Naive thymus-derived CD4-positive, alpha-beta T cell (primary cell): ENCODE measurements around the gene SEZ6. TPM values are rescaled to one million over a fixed set of nuclear protein-coding genes. Genes with fewer than 3 reads are reported as not detected.

ENCODE experiments used
- ATAC-seq: fragments of 150-1000 bp; cut with Tn5 transposase; 2 replicates; pipeline ENCODE4 v1.10.0; 2021; ENCODE audit warnings: mild to moderate bottlenecking, moderate library complexity
- CTCF ChIA-PET: fragments of 350-600 bp; sonication (Branson Sonifier 250); formaldehyde crosslinking; loops from one replicate; lab custom pipeline; 2021; ENCODE audit warnings: antibody characterized with exemption; lab: Charles Lee
- POLR2A ChIA-PET: fragments of 350-600 bp; sonication (Branson Sonifier 250); formaldehyde crosslinking; loops from one replicate; lab custom pipeline; 2021; ENCODE audit warnings: antibody characterized with exemption, inconsistent platforms; lab: Charles Lee
- DNase-seq, 9 donors: peaks; one replicate each; pipeline versions ENCODE4 v3.0.0 to v3.0.0-alpha.2; 2020 to 2022; ENCODE audit warnings: mixed read lengths in 1 of 9
- H3K27ac ChIP-seq: one replicate; pipeline ENCODE4 v1.7.0; 2013; ENCODE audit warnings: mild to moderate bottlenecking, low read depth, low read length, moderate library complexity
- H3K27me3 ChIP-seq, 2 donors: one replicate each; pipeline ENCODE4 v1.7.0; 2013; ENCODE audit warnings: low read length in 2 of 2, mild to moderate bottlenecking in 2 of 2, moderate library complexity in 2 of 2; ENCODE audit not compliant: control insufficient read depth in 2 of 2, insufficient read depth in 2 of 2
- H3K36me3 ChIP-seq, 3 experiments: 1 replicate in 2 of 3; 2 replicates in 1 of 3; pipeline ENCODE4 v1.7.0; 2013; ENCODE audit warnings: low read length in 3 of 3, mild to moderate bottlenecking in 3 of 3, moderate library complexity in 1 of 3; ENCODE audit not compliant: insufficient read depth in 3 of 3, control insufficient read depth in 2 of 3
- H3K4me1 ChIP-seq, 2 donors: one replicate each; pipeline ENCODE4 v1.7.0; 2013; ENCODE audit warnings: low read length in 2 of 2, mild to moderate bottlenecking in 2 of 2, moderate library complexity in 1 of 2; ENCODE audit not compliant: control insufficient read depth in 2 of 2, insufficient read depth in 2 of 2
- H3K4me3 ChIP-seq: 2 replicates; pipeline ENCODE4 v1.7.0; 2013; ENCODE audit warnings: mild to moderate bottlenecking, low read length
- H3K9me3 ChIP-seq, 3 experiments: 1 replicate in 2 of 3; 2 replicates in 1 of 3; pipeline ENCODE4 v1.7.0; 2013; ENCODE audit warnings: low read length in 3 of 3; ENCODE audit not compliant: control insufficient read depth in 2 of 3
- H3K27ac Mint-ChIP-seq, 9 donors: one replicate each; pipeline ENCODE4 v1.8.0; 2020 to 2022; ENCODE audit warnings: mixed read lengths in 9 of 9, mild to moderate bottlenecking in 8 of 9, moderate library complexity in 5 of 9, inconsistent platforms in 2 of 9
- H3K27me3 Mint-ChIP-seq, 5 donors: one replicate each; pipeline ENCODE4 v1.8.0; 2021 to 2022; ENCODE audit warnings: mixed read lengths in 5 of 5, mild to moderate bottlenecking in 1 of 5
- H3K36me3 Mint-ChIP-seq, 5 donors: one replicate each; pipeline ENCODE4 v1.8.0; 2020 to 2022; ENCODE audit warnings: mixed read lengths in 5 of 5, mild to moderate bottlenecking in 3 of 5, inconsistent platforms in 1 of 5
- H3K4me1 Mint-ChIP-seq, 7 donors: one replicate each; pipeline ENCODE4 v1.8.0; 2020 to 2022; ENCODE audit warnings: mixed read lengths in 7 of 7, mild to moderate bottlenecking in 3 of 7, inconsistent platforms in 1 of 7
- H3K4me3 Mint-ChIP-seq, 10 donors: one replicate each; pipeline ENCODE4 v1.8.0; 2020 to 2022; ENCODE audit warnings: mild to moderate bottlenecking in 10 of 10, mixed read lengths in 10 of 10, moderate library complexity in 6 of 10, inconsistent platforms in 2 of 10
- H3K9me3 Mint-ChIP-seq, 11 donors: one replicate each; pipeline ENCODE4 v1.8.0; 2020 to 2022; ENCODE audit warnings: mixed read lengths in 11 of 11, mild to moderate bottlenecking in 4 of 11, inconsistent platforms in 1 of 11, moderate library complexity in 1 of 11
- intact Hi-C, 2 donors: fragments of 100-400 bp; cut with micrococcal nuclease; formaldehyde crosslinking; loops; one replicate each; pipeline ENCODE4 v1.15.1; 2023
- polyA plus RNA-seq, 2 donors: library from polyadenylated mRNA; unstranded; fragments of 300-500 nt; fragmentation: Illumina TruSeq; gene quantifications; one replicate each; pipeline ENCODE4 v1.2.3, GENCODE V29; 2021
- total RNA-seq, 6 experiments: library from RNA in 5 of 6; stranded (reverse) in 5 of 6; gene quantifications; 1 replicate in 5 of 6; 2 replicates in 1 of 6; pipeline ENCODE4 v1.2.3 and lab custom pipeline; 2021 to 2026

SEZ6 gene
- total and polyA plus RNA-seq, 7 experiments from 2014 or later = 0.40 to 2.0 (median 0.64) TPM; not detected in 3

DNA sequence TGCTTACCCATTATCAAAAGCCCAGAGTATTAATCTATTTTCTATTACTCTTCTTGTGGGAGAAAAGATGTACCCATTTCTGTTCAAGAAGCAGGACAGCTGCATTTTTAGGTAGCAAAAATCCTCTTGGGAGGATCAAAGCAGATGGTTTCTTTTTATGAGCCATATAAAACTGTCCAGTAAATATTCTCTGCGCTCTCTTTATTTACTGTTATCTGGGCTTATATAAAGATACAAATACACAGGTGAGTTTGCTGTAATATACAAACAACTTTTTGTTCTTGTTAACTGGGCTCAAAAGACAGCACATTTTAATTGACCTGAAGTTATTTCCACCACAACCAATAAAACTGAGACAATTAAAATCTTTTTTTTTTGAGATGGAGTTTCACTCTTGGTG lies 64.6 kb downstream of the SEZ6 start:
- ATAC-seq = no peak
- Mint-ChIP-seq H3K27ac (peak overlapping the region in 2 of 9 donors; percentile 5 to 67), H3K36me3 (peaks cover 0 to 23% (median 3%) of the 10 kb centered on the region in 5 donors), H3K4me1 (peaks cover 63 to 97% (median 87%) of the 10 kb centered on the region in 7 donors), H3K4me3 (peak overlapping the region in 1 of 10 donors; percentile 35), H3K27me3 (no peaks in the 10 kb centered on the region), H3K9me3 (no peaks in the 10 kb centered on the region)
- Histone ChIP-seq H3K36me3 (peaks cover 0 to 11% (median 10%) of the 10 kb centered on the region in 3 experiments), H3K9me3 (no peaks in the 10 kb centered on the region), H3K27ac (no peak overlapping the region), H3K27me3 (no peaks in the 10 kb centered on the region), H3K4me1 (peaks cover 37 to 49% of the 10 kb centered on the region in 2 donors), H3K4me3 (no peak overlapping the region)
- no peak for DNase-seq
- POLR2A ChIA-PET = interaction anchor here (0.8 to 12.6 kb wide), 4 partner anchors 10 to 188 kb away, joined by 4 to 107 read pairs (median 4); partner anchors contain the start of gene PHF12
- intact Hi-C loops = loop anchor here in 1 of 2 donors (2.0 kb wide), 1 partner anchor 14 kb away; no protein-coding TSS in a partner anchor
- CTCF ChIA-PET = no interaction called here

DNA sequence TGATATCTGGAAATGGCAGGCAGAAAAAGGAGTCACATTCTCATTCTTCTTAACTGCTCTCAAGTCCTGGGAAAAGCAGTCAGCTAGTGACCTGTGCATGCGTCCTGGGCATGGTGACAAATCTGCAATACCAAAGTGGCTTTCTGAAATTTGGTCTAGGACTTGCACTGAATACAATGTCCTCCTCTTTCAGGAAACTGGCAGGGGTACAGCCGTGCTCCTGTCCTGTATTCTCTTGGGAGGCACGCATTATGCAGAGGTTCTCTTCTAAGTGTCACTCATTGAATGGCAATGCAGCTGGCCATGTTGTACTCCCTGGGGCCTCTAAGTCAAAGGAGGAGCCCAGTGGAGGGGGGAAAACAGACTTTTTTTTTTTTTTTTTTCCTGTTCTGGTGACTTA lies 65.2 kb downstream of the SEZ6 start:
- Mint-ChIP-seq H3K9me3 (no peaks in the 10 kb centered on the region), H3K27ac (peak overlapping the region in 7 of 9 donors; percentile 6 to 69 (median 36)), H3K27me3 (no peaks in the 10 kb centered on the region), H3K4me3 (peak overlapping the region in 9 of 10 donors; percentile 32 to 65 (median 51)), H3K36me3 (peaks cover 0 to 22% (median 3%) of the 10 kb centered on the region in 5 donors), H3K4me1 (peaks cover 62 to 97% (median 87%) of the 10 kb centered on the region in 7 donors)
- H3K27me3 ChIP-seq = no peaks in the 10 kb centered on the region
- H3K9me3 ChIP-seq = no peaks in the 10 kb centered on the region
- no peak for ATAC-seq
- CTCF ChIA-PET = interaction anchor here (2.0 kb wide), 1 partner anchor 11 kb away, joined by 4 read pairs; no protein-coding TSS in a partner anchor
- POLR2A ChIA-PET = interaction anchor here (0.8 to 12.6 kb wide), 4 partner anchors 10 to 188 kb away, joined by 4 to 107 read pairs (median 5); partner anchors contain the start of genes ERAL1 and PHF12
- H3K36me3 ChIP-seq = peaks cover 0 to 11% (median 10%) of the 10 kb centered on the region in 3 experiments
- peaks cover 34 to 44% of the 10 kb centered on the region in 2 donors for H3K4me1 ChIP-seq
- intact Hi-C loops = loop anchor here in 1 of 2 donors (1.0 to 2.0 kb wide), 2 partner anchors 8 to 14 kb away; no protein-coding TSS in a partner anchor
- H3K4me3 ChIP-seq = no peak overlapping the region
- no peak for DNase-seq
- H3K27ac ChIP-seq = peak overlapping the region; percentile 4

DNA sequence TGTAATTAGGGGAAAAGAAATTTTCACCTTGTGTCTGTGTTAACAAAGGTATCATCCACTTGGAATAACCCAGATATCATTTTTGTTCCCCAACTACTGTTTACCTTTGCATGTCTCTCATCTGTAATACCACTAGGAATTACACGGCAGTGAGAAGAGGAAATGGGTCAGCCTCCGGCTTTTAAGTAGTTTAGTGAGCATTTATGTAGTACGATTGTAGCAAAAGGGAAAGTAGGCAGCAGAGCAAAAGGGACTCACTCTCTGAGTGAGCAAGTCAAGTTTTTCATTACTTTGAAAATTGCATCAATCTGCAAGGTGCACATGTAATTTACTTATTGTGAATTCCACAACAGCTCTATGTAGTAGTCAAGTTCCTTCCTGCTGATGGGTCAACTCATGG lies 65.7 kb downstream of the SEZ6 start:
- ChIA-PET POLR2A (interaction anchor here (1.0 to 12.6 kb wide), 4 partner anchors 11 to 85 kb away, joined by 3 to 107 read pairs (median 5); partner anchors contain the start of genes ERAL1 and PHF12), CTCF (interaction anchor here (2.0 kb wide), 1 partner anchor 10 kb away, joined by 4 read pairs; no protein-coding TSS in a partner anchor)
- peak overlapping the region; percentile 30 to 65 (median 47) for H3K4me3 Mint-ChIP-seq
- Histone ChIP-seq H3K9me3 (no peaks in the 10 kb centered on the region), H3K27ac (no peak overlapping the region), H3K4me1 (peaks cover 28 to 41% of the 10 kb centered on the region in 2 donors), H3K27me3 (no peaks in the 10 kb centered on the region), H3K36me3 (peaks cover 0 to 11% (median 8%) of the 10 kb centered on the region in 3 experiments), H3K4me3 (no peak overlapping the region)
- peak overlapping the region in 8 of 9 donors; percentile 6 to 77 (median 53) for H3K27ac Mint-ChIP-seq
- H3K9me3 Mint-ChIP-seq = no peaks in the 10 kb centered on the region
- peaks cover 0 to 20% (median 3%) of the 10 kb centered on the region in 5 donors for H3K36me3 Mint-ChIP-seq
- DNase-seq (no peak), ATAC-seq (peak; percentile 38)
- peaks cover 61 to 97% (median 86%) of the 10 kb centered on the region in 7 donors for H3K4me1 Mint-ChIP-seq
- no peaks in the 10 kb centered on the region for H3K27me3 Mint-ChIP-seq
- intact Hi-C loops = loop anchor here in 1 of 2 donors (1.0 to 2.0 kb wide), 2 partner anchors 8 to 13 kb away; no protein-coding TSS in a partner anchor

DNA sequence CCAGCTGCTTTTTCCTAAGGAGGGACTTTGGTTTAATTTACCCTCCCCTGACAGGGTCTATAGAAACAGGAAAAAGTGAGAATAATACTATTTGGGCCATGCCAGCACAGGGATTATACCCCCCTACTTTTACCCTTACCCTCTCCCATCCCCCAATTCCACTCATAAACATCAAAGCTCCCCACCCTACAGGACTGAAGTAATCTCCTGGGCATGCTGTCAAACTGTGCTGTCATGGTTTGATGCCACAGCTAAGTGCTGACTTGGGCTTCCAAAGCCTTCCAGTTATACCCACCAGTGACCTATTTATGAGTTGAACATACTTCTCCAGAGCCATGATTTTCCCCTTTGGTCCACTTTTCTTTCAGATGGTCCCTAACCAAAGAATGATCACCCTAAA lies 67.3 kb downstream of the SEZ6 start:
- no peak for ATAC-seq
- Histone ChIP-seq H3K9me3 (no peaks in the 10 kb centered on the region), H3K27me3 (no peaks in the 10 kb centered on the region), H3K27ac (no peak overlapping the region), H3K36me3 (peaks cover 0 to 2% (median 2%) of the 10 kb centered on the region in 3 experiments), H3K4me3 (no peak overlapping the region), H3K4me1 (peaks cover 20 to 40% of the 10 kb centered on the region in 2 donors)
- Mint-ChIP-seq H3K36me3 (peaks cover 0 to 21% (median 3%) of the 10 kb centered on the region in 5 donors), H3K27me3 (no peaks in the 10 kb centered on the region), H3K4me3 (peak overlapping the region in 4 of 10 donors; percentile 16 to 65 (median 41)), H3K4me1 (peaks cover 65 to 94% (median 83%) of the 10 kb centered on the region in 7 donors), H3K27ac (peak overlapping the region in 8 of 9 donors; percentile 32 to 86 (median 59)), H3K9me3 (no peaks in the 10 kb centered on the region)
- DNase-seq = no peak
- CTCF ChIA-PET = interaction anchor here (0.6 to 1.7 kb wide), 2 partner anchors 8 to 21 kb away, joined by 3 read pairs; no protein-coding TSS in a partner anchor
- POLR2A ChIA-PET = interaction anchor here (0.6 to 12.6 kb wide), 8 partner anchors 9 to 319 kb away, joined by 3 to 107 read pairs (median 6); partner anchors contain the start of genes FAM222B, FLOT2 and PHF12
- intact Hi-C loops = no loop called here

- ATAC-seq (peak; percentile 8), DNase-seq (no peak)
- no peaks in the 10 kb centered on the region for H3K9me3 ChIP-seq
- ChIA-PET CTCF (interaction anchor here (0.6 to 1.5 kb wide), 4 partner anchors 19 to 180 kb away, joined by 3 to 5 read pairs (median 3); no protein-coding TSS in a partner anchor), POLR2A (interaction anchor here (0.7 to 12.6 kb wide), 8 partner anchors 9 to 846 kb away, joined by 3 to 107 read pairs (median 4); partner anchors contain the start of genes FLOT2 and PHF12)
- H3K4me3 ChIP-seq = no peak overlapping the region
- no peaks in the 10 kb centered on the region for H3K36me3 ChIP-seq
- peaks cover 20 to 41% of the 10 kb centered on the region in 2 donors for H3K4me1 ChIP-seq
- intact Hi-C loops = no loop called here
- Mint-ChIP-seq H3K27ac (peak overlapping the region in 6 of 9 donors; percentile 32 to 79 (median 71)), H3K27me3 (no peaks in the 10 kb centered on the region), H3K9me3 (no peaks in the 10 kb centered on the region), H3K4me3 (peak overlapping the region in 1 of 10 donors; percentile 36), H3K36me3 (peaks cover 0 to 19% (median 3%) of the 10 kb centered on the region in 5 donors), H3K4me1 (peaks cover 63 to 95% (median 88%) of the 10 kb centered on the region in 7 donors)
- no peak overlapping the region for H3K27ac ChIP-seq
- H3K27me3 ChIP-seq = no peaks in the 10 kb centered on the region
These were observed 68.6 kb downstream of the SEZ6 start for GRCh38 chr17:28937044-28937729.
